ENCODE results near the gene ZNF611. TPM values are rescaled to one million over a fixed set of nuclear protein-coding genes. Genes with fewer than 3 reads are reported as not detected.

Gene ZNF611
- total RNA-seq = 8.1 and 9.1 TPM in 2 replicates

GRCh38 chr19:52734893-52735661, at the start of gene ZNF611:
TSS of gene ZNF611 (minus strand) at chr19:52735044. CDS start at chr19:52715894, 19,150 bp downstream.

Other genes with a start within 250 kb of the ZNF611 start
- 6.0 and 6.7 TPM in 2 replicates for gene ZNF808, start 207.4 kb downstream of the ZNF611 start, total RNA-seq
- gene ZNF701, start 164.8 kb downstream of the ZNF611 start, total RNA-seq = 6.0 and 8.9 TPM in 2 replicates
- gene ZNF83, start 96.7 kb downstream of the ZNF611 start, total RNA-seq = 17.5 and 23.5 TPM in 2 replicates
- gene ZNF600, start 51.7 kb upstream of the ZNF611 start, total RNA-seq = 2.0 and 3.9 TPM in 2 replicates
- gene ZNF28, start 86.6 kb upstream of the ZNF611 start, total RNA-seq = 7.0 and 16.4 TPM in 2 replicates
- gene ZNF468, start 122.6 kb upstream of the ZNF611 start, total RNA-seq = 9.1 and 12.0 TPM in 2 replicates
- 6.8 and 15.2 TPM in 2 replicates for gene ZNF320, start 162.6 kb upstream of the ZNF611 start, total RNA-seq
- gene ZNF888, start 188.4 kb upstream of the ZNF611 start, total RNA-seq = 3.3 and 5.8 TPM in 2 replicates
- gene ZNF816, start 227.8 kb upstream of the ZNF611 start, total RNA-seq = 6.1 and 6.5 TPM in 2 replicates

Measured in mesangial cell (primary cell).